ENCODE data around the gene SP100.

SP100 gene

DNA sequence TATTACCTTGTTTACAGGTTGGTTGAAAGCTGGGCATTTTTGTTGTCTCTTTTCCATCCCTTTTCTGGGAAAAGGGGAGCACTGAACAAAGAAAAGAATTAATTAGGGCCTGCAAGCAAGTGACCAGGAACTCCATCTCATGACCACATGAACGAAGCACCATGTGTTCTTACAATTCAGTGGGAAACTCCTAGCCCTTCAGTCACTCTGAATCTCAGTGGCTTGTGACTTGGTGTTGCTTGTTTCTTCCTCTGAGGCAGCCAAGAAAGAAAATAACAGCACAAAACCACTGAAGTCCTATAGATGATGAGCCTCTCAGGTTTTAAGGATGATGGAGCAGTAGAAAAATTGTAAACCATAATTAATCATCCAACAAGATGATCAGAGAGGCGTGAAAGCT, 167.6 kb downstream of the SP100 start:
- Histone ChIP-seq H3K9me3 (ENCODE audit: insufficient read depth, low read length) (no peaks in the 10 kb centered on the region), H3F3A (ENCODE audit: insufficient read depth) (peaks cover 13% of the 10 kb centered on the region; the same call in 1 of the 2 replicates), H3K27me3 (ENCODE audit: low read length) (no peaks in the 10 kb centered on the region), H4K20me1 (ENCODE audit: low read depth, low read length) (no peaks in the 10 kb centered on the region), H3K36me3 (ENCODE audit: low read length) (no peaks in the 10 kb centered on the region), H3K4me2 (ENCODE audit: low read depth, low read length, poor library complexity, severe bottlenecking) (peak overlapping the region; percentile 23), H3K27ac (ENCODE audit: low read depth, low read length) (0 out of 2 replicates have a peak overlapping the region, but pooled peaks have one; percentile 29), H3K9ac (ENCODE audit: low read length) (no peak overlapping the region), H2AFZ (ENCODE audit: low read depth, low read length, severe bottlenecking) (no peak overlapping the region), H3K9me2 (replicated peaks; ENCODE audit: insufficient read depth, low read length) (no peaks in the 10 kb centered on the region), H3K79me2 (ENCODE audit: insufficient read depth, low read length) (no peaks in the 10 kb centered on the region), H3K4me3 (ENCODE audit: insufficient read depth, low read length, poor library complexity, severe bottlenecking) (no peak overlapping the region)
- TF ChIP-seq, protein P1, sequence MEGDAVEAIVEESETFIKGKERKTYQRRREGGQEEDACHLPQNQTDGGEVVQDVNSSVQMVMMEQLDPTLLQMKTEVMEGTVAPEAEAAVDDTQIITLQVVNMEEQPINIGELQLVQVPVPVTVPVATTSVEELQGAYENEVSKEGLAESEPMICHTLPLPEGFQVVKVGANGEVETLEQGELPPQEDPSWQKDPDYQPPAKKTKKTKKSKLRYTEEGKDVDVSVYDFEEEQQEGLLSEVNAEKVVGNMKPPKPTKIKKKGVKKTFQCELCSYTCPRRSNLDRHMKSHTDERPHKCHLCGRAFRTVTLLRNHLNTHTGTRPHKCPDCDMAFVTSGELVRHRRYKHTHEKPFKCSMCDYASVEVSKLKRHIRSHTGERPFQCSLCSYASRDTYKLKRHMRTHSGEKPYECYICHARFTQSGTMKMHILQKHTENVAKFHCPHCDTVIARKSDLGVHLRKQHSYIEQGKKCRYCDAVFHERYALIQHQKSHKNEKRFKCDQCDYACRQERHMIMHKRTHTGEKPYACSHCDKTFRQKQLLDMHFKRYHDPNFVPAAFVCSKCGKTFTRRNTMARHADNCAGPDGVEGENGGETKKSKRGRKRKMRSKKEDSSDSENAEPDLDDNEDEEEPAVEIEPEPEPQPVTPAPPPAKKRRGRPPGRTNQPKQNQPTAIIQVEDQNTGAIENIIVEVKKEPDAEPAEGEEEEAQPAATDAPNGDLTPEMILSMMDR (IDR thresholded peaks at IDR 0.05; ENCODE audit: insufficient read depth, low read length, poor library complexity, severe bottlenecking): no peak
- no peak for TF ChIP-seq EZH2phosphoT487 (conservative IDR thresholded peaks at IDR 0.05; ENCODE audit: low read length)

DNA sequence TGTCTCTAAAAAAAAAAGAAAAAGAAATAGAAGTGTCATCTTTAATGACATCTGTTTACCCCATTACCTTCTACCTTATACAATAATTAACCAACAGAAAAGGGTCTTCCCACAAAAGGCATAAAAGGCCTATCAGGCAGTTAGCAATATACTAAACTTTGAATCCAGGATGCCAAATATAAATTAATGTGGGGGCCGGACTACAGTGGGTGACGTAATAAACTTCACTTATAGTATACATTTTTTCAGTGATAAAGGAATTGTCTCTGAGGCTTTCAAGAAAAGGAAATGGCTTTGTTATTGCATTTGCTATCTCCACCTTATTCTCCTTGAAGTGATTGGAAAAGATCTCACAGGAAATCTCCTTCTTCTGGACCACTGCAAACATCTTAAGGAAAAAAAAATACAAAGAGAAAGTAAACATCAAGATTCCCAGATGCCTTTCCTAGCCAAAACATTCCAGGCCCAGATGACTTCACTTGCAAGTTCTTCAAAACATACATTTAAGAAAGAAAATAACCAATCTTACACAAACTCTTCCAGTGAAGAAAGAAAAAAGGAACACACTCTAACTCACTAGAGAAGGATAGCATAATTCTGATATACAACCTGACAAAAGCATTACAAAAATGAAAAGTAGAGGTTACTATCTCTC, 170.5 kb downstream of the SP100 start:
- H3K4me2 ChIP-seq (ENCODE audit: low read depth, low read length, poor library complexity, severe bottlenecking): no peak overlapping the region
- no peaks in the 10 kb centered on the region for H3K79me2 ChIP-seq (ENCODE audit: insufficient read depth, low read length)
- H4K20me1 ChIP-seq (ENCODE audit: low read depth, low read length): no peaks in the 10 kb centered on the region
- H3K36me3 ChIP-seq (ENCODE audit: low read length): 0 out of 2 replicates have a peak, but pooled peaks cover 4% of the 10 kb centered on the region
- H3K27me3 ChIP-seq (ENCODE audit: low read length): no peaks in the 10 kb centered on the region
- H2AFZ ChIP-seq (ENCODE audit: low read depth, low read length, severe bottlenecking): no peak overlapping the region
- H3K9ac ChIP-seq (ENCODE audit: low read length): no peak overlapping the region
- H3K9me2 ChIP-seq (replicated peaks; ENCODE audit: insufficient read depth, low read length): no peaks in the 10 kb centered on the region
- H3K27ac ChIP-seq (ENCODE audit: low read depth, low read length): no peak overlapping the region
- TF ChIP-seq, protein P1 (IDR thresholded peaks at IDR 0.05; ENCODE audit: insufficient read depth, low read length, poor library complexity, severe bottlenecking): no peak
- TF ChIP-seq EZH2phosphoT487 (conservative IDR thresholded peaks at IDR 0.05; ENCODE audit: low read length): no peak
- no peaks in the 10 kb centered on the region for H3K9me3 ChIP-seq (ENCODE audit: insufficient read depth, low read length)
- H3K4me3 ChIP-seq (ENCODE audit: insufficient read depth, low read length, poor library complexity, severe bottlenecking): no peak overlapping the region
- H3F3A ChIP-seq (ENCODE audit: insufficient read depth): peaks cover 40% of the 10 kb centered on the region

DNA sequence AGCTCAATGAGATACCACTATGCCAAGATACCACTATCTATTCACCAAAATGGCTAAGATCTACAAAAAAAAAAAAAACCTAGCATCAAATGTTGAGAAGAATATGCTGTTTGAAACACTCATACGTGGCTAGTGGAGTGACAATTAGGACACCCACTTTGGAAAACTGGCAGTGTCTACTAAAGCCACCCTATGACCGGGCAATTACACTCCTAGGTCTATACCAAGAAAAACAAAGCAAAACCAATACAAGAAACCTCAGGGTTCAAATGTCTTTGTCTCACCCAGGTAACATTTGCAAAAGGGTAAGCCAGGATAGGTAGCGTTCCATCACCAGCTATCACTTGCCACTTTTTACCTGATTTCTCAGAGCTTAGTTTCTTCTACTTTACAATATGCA, 173.0 kb downstream of the SP100 start:
- Histone ChIP-seq H3K27me3 (ENCODE audit: low read length) (no peaks in the 10 kb centered on the region), H3K36me3 (ENCODE audit: low read length) (0 out of 2 replicates have a peak, but pooled peaks cover 4% of the 10 kb centered on the region), H4K20me1 (ENCODE audit: low read depth, low read length) (no peaks in the 10 kb centered on the region), H3K9me3 (ENCODE audit: insufficient read depth, low read length) (no peaks in the 10 kb centered on the region), H3K79me2 (ENCODE audit: insufficient read depth, low read length) (no peaks in the 10 kb centered on the region), H2AFZ (ENCODE audit: low read depth, low read length, severe bottlenecking) (peak overlapping the region; percentile 8), H3K4me2 (ENCODE audit: low read depth, low read length, poor library complexity, severe bottlenecking) (peak overlapping the region; percentile 50), H3K9ac (ENCODE audit: low read length) (no peak overlapping the region), H3K27ac (ENCODE audit: low read depth, low read length) (peak overlapping the region; percentile 99), H3K9me2 (replicated peaks; ENCODE audit: insufficient read depth, low read length) (no peaks in the 10 kb centered on the region), H3F3A (ENCODE audit: insufficient read depth) (peaks cover 55% of the 10 kb centered on the region), H3K4me3 (ENCODE audit: insufficient read depth, low read length, poor library complexity, severe bottlenecking) (peak overlapping the region; percentile 24)
- TF ChIP-seq EZH2phosphoT487 (conservative IDR thresholded peaks at IDR 0.05; ENCODE audit: low read length): no peak
- TF ChIP-seq, protein P1 (IDR thresholded peaks at IDR 0.05; ENCODE audit: insufficient read depth, low read length, poor library complexity, severe bottlenecking): no peak
